Measurements from ENCODE around the gene TBC1D8.

TBC1D8 gene

DNA sequence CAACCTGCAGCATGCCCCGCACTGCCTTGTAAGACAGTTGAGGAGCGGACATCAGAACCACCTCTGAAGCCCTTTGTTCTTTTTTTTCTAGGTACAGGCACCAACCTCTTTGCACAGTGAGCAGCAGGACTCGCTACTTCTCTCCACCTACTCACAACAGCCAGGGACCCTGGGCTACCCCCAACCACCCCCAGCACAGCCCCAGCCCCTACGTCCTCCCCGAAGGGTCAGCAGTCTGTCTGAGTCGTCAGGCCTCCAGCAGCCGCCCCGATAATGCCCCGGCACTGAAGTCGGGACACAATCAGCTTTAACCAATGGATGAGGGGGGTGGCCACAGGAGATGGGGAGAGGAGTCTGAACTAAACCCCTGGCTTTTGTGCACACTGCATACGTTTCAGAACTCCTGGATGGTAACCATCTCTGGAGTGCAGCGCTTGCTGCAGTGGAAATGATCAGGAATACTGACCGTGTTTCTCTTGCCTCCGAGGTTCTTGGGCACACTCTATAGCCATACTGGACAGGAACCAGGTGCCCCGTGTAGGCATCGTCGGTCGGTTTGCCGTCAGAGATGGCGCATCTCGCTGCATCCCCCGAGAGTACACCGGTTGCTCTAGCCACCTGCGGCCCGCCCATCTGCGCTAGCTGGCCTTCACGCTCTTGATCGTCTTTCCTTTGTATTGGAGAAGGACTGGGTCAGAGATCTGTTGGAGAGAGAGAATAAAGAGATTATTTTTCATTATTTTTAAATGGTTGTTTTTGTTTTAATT, 155.7 kb downstream of the TBC1D8 start:
- DNase-seq: no peak

DNA sequence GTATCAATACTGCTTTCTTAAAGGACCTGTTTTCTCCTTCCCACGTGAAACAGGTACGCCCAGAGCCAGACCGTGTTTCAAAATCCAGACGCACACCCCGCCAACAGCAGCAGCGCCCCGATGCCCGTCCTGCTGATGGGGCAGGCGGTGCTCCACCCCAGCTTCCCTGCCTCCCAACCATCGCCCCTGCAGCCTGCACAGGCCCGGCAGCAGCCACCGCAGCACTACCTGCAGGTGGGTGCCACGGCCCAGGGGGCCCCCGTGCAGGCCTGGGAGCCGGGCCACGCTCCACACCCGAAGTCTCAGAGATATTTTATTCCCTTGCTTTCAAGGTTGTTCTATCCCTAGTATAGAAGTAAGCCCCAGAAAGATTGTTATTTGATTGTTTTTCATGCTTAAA, 157.9 kb downstream of the TBC1D8 start:
- no peak for DNase-seq

- no peak for DNase-seq
These were observed 158.9 kb downstream of the TBC1D8 start for GRCh38 chr2:100992262-100992661.

- no peak for DNase-seq
These were observed 159.8 kb downstream of the TBC1D8 start for GRCh38 chr2:100991404-100991773.

- DNase-seq: no peak
These were observed 160.4 kb downstream of the TBC1D8 start for GRCh38 chr2:100990650-100991403.

GRCh38 chr2:100990166-100990565, 161.0 kb downstream of the TBC1D8 start:
- DNase-seq: no peak

GRCh38 chr2:100989666-100990065, 161.5 kb downstream of the TBC1D8 start:
- no peak for DNase-seq

DNA sequence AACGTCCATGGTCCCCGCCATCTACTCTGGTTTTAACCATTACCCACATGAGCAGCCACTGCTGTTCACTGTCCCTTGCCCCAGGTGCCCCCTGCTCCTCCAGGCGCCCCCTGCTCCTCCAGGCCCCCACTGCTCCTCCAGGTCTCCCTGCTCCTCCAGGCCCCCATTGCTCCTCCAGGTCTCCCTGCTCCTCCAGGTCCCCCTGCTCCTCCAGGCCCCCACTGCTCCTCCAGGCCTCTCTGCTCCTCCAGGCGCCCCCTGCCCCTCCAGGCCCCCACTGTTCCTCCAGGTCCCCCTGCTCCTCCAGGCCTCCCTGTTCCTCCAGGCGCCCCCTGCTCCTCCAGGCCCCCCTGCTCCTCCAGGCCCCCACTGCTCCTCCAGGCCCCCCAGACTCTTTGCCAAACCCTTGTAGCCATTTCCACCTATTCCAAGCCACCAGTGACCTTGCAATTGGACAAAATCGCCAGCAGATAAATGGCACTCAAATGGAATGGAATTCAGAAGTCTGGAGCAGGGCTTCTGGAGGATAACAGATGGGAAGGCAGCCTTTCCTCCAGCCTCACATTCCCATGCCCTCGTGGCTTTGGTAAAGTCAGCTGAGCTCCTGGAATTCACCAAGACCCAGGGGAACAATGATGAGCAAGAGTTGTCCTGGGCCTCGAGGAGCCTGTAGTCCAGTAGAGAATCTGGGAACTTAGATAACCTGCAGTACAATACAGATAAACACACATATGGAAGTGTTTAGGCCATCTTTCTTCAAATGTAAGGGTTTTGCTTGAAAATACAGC, 162.4 kb downstream of the TBC1D8 start:
- no peak for DNase-seq

DNA sequence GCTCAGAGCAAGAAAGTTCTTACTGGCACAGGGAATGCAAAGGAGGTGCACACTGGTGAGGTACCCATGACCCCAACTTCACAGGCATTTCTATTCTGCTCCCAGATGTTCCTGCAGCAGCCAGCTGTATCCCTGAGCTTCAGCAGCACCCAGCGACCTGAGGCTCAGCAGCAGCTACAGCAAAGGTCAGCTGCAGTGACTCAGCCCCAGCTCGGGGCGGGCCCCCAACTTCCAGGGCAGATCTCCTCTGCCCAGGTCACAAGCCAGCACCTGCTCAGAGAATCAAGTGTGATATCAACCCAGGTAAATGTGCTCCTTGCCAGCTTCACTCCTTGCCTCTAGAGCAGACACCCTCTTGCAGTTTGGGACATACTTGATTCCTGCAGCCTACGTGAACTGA, 163.2 kb downstream of the TBC1D8 start:
- DNase-seq: no peak

GRCh38 chr2:100987536-100987935, 163.6 kb downstream of the TBC1D8 start:
- no peak for DNase-seq

- DNase-seq: no peak
These were observed 165.0 kb downstream of the TBC1D8 start for GRCh38 chr2:100986157-100986556.

DNA sequence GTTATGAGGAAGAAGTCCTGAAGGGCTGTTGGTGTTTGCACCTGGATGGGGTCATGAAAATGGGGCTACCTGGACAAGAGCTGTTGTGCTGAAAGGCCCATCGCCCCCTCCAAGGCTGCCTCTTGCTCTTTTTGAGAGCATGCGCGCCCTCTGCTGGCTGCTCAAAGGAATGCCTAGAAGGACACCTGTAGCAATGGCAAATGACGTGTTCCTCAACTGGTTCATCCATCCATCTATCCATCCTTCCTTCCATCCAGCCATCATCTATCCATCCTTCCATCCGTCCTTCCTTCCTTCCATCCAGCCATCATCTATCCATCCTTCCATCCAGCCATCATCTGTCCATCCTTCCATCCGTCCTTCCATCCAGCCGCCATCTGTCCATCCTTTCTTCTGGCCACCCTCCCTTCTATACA, 166.3 kb downstream of the TBC1D8 start:
- no peak for DNase-seq

DNA sequence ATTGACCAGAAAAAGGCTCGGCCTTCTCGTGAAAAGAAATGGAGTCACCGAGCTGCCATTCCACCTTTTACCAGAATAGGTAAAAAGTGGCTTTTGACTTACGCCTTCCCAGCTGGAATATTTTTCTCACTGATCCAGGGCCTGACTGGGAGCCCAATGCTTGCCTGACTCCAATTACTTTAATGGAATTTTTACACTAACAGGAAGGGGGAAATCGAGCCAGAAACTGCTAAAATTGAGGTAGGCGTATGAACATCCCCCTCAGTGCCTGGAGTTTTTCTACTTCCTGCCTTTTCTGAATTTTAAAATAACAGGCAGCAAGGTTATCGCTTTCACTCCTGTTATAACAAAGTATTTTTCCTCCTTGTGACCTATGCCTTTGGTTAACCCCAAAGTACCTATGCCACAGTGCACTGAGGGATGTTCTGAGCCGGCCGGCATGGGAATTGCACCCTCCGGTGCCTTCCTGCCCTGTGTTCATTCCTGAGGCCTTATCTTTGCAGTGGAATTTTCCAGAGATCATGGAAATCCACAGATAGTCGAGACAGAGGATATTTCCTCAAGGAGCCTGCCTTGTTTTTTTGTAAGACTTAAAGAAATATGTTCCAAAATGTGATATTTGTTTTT, 167.4 kb downstream of the TBC1D8 start:
- no peak for DNase-seq

DNA sequence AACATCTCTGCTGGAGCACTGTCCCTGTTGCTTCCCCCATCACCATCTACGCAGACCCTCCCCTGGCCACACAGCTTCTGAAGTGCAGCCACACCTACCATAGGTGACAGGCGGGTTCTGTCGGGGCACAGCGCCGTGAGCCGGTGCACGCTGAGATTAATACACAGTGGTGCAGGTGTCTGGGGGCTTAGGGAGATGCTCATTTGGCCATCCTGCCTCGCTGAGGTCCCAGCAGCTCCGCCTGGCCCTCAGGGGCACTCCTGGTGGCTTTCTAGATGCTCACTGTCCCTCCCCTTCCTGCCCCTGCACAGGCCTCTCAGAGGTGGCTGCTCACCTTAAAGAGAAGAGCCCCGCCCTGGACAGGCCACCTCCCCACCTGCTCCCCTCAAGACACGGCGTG, 168.0 kb downstream of the TBC1D8 start:
- DNase-seq: no peak

GRCh38 chr2:100982431-100982861, 168.7 kb downstream of the TBC1D8 start:
- DNase-seq: no peak

- no peak for DNase-seq
These were observed 170.2 kb downstream of the TBC1D8 start for GRCh38 chr2:100981011-100981410.

DNA sequence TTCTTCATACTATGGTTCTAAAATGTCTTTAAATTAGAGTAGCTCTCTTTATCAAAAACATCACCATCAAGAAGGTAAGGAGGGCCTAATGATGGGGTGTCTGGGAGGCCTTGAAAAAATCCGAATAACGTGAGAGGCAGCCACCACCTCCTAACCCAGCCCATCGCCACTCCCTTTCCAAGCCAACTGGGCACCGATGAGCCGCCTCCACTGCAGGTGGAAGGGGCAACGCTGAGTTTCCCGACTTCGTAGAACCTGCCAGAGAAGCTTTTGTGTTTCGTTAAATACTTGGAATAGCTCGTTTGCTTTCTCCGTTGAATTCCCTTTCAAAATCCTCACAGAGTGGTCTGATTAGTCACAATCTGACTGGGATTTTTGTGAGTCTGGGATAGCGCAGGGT, 171.1 kb downstream of the TBC1D8 start:
- DNase-seq: no peak

DNA sequence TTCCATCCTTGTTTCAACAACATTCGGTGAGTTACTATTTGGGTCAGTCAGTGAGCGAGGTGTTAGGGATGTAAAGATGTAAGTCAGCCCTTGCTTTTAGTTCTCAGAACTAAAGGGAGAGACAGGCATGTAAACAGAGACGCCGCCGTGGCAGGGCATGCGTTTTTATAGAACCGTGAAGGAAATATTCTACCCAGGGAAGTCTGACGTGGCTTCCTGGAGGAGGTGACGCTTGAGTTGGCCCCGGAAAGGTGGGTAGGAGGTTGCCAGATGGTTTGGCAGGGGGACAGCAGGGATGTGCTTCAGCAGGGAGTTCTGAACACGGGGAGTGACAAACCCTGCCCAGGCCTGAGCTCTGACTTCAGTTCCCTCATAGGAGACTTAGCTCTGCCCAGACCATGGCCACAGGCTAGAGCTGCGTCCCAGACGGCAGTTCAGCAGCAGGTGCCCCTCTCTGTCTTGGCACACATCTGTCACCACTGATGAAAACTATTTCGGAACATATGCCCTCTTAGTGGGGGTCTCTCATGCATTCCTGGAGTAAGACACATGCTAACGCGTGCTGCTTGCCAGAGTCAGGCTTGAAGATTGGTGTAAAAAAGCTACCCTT, 172.5 kb downstream of the TBC1D8 start:
- no peak for DNase-seq

- DNase-seq: no peak
These were observed 173.7 kb downstream of the TBC1D8 start for GRCh38 chr2:100977511-100977910.

DNA sequence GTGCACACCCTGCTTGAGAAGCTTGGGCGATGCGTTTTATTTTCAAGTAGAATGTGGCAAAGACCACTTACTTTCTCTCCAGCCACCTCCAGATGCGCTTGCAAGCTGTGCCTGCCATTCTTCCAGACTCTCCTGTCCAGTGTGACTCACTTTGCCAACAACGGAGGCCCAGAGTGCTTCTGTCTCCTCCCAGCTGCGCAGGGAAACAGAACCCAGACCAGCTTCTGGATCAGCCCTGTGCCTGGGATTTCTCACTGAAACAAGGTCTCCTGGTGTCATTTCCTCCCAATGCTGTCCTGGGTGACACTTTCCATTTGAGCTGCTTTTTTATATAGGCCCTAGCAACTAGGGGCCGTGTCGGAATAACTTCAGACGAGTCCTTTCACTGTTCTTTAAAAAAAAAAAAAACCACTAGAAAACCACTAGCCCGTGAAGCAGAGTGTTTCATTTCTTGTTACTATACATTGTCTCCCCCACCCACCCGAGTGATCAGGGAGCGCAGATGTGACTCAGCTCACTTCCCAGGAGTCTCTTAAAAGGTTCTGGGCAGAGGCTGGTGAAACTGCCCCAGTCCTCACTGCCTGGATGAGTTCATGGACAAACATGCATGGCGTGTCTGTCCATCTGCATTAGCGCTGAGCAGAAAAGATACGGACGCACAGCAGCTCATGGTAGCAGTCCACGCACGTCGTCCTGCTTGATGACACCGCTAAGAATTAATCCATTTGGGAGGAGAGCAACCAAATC, 174.4 kb downstream of the TBC1D8 start:
- DNase-seq: no peak

DNA sequence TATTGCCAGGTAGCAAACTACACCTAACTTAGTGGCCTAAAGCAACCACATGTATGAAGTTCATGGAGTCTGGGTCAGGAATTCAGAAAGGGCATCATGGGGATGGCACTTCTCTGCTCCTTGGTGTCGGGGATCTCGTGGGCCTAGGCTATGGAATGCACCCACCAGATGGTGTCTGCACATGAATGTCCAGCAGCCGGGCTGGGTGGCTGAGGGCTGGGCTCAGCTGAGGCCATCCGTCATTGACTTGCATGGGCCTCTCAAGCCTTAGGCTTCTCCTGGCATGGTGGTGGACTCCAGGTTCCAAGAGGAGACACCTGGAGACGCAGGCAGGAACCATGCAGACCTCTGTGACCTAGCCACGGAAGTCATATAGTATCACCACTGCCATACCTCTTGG, 175.1 kb downstream of the TBC1D8 start:
- DNase-seq: no peak

- DNase-seq: no peak
These were observed 175.7 kb downstream of the TBC1D8 start for GRCh38 chr2:100975521-100975785.
